ENCODE results near the gene SAMD4A.

SAMD4A gene

GRCh38 chr14:54653712-54654469 lies 87.0 kb downstream of the SAMD4A start:
- no peak for DNase-seq (ENCODE audit: low read depth in 2 of 2, low spot score in 1 of 2)

DNA sequence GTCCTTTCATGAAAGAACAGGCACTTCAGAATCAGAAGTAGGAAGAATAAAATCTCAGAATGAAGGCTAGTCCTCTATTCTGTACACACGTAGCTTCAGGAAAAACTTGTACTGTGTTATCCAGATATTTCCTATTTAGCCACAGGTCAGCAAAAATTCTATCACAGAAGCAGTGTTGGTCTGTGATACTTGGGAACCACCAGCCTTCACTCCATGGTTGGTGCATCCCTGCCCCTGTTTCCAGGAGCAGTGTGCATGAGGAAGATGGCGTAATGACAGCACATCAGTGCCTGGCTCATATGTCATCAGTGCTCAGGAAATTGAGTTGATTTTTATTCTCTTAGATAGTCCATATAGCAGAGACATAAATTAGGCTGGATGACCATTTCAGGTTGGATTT lies 87.7 kb downstream of the SAMD4A start:
- no peak for DNase-seq (ENCODE audit: low read depth in 2 of 2, low spot score in 1 of 2)

DNA sequence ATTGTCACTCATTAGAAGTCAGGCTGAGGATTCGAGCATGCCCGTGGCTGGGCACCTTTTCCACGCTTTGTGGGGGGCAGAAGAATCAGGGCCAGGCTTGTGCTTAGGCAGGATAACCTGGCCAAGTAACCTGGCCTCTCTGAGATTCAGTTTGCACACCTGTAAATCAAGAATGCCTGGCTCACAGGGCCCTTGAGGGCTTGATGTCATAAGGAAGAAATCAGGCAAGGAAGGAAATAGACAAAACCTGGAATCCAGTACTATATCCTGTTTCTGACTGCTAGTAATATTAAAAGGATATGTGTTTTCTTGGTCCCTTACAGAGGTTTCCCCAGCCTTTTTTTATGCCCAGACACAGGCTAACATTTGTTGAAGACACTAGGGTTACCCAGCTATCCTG lies 91.9 kb downstream of the SAMD4A start:
- DNase-seq (ENCODE audit: low read depth in 2 of 2, low spot score in 1 of 2) = no peak

- no peak for DNase-seq (ENCODE audit: low read depth in 2 of 2, low spot score in 1 of 2)
Measured at GRCh38 chr14:54659365-54659764, 92.4 kb downstream of the SAMD4A start.

DNA sequence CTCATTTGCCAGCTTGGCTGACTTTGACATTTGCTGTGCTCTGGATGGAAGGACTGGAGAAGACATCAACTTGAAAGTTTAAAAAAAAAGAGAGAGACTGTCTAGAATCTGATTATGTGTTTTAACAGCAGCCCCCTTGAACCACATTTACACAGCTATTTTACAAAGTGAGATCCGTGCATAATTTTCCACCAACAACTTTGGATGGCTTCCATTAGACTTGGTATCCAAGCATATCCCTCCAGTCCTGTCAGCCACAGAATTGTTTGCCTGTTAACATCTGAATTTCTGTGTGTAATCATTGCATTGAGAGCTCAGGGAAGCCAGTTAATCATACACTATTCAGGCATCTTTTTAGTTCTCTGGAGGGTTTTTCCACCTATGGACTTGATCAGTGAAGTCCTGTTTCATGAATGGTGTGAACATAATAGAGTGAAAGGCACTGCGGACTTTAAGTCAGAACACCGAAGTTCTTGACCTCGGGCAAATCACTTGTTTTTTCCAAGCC lies 93.7 kb downstream of the SAMD4A start:
- no peak for DNase-seq (ENCODE audit: low read depth in 2 of 2, low spot score in 1 of 2)

- no peak for DNase-seq (ENCODE audit: low read depth in 2 of 2, low spot score in 1 of 2)
Measured at GRCh38 chr14:54662491-54663133, 95.7 kb downstream of the SAMD4A start.

- no peak for DNase-seq (ENCODE audit: low read depth in 2 of 2, low spot score in 1 of 2)
Measured at GRCh38 chr14:54664961-54665360, 98.0 kb downstream of the SAMD4A start.

DNA sequence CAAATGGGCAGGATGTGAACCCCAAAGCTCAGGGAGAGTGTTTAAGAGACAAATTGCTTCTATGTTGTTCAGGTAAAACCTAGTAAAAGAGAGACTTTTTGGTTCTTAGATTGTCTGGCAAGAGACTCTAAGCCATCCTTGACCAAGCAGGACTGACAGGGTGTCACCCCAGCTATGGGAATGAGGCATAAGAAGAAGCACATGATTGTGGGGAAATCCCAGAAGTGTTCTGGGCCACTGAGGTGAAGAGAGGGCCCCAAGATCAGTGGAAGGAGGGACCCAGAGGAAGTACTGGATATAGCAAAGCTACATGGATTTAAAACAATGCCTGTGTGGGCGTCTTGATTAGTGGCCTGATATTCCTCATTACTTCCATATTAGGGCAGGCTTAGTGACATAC lies 99.0 kb downstream of the SAMD4A start:
- DNase-seq (ENCODE audit: low read depth in 2 of 2, low spot score in 1 of 2) = no peak

- no peak for DNase-seq (ENCODE audit: low read depth in 2 of 2, low spot score in 1 of 2)
Measured at GRCh38 chr14:54667026-54667744, 100.3 kb downstream of the SAMD4A start.

DNA sequence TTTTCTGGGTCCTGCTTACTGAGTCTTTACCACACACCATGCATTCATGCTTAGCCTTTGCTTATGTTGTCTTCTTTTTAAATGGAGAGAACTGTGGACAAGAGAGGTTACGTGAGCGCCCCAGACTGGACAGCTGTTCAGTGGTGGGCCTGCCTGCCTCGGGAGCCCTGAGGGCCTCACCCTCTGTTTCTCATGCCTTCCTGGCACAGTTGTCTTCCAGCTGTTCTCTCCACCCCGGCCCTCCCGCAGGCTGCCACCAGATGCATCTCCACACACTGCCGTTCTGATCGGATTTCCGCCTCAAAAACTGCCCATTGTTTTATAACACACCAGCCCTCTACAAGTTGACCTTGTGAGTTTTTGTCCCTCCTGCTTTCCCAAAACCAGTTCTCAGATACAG lies 100.8 kb downstream of the SAMD4A start:
- no peak for DNase-seq (ENCODE audit: low read depth in 2 of 2, low spot score in 1 of 2)

DNA sequence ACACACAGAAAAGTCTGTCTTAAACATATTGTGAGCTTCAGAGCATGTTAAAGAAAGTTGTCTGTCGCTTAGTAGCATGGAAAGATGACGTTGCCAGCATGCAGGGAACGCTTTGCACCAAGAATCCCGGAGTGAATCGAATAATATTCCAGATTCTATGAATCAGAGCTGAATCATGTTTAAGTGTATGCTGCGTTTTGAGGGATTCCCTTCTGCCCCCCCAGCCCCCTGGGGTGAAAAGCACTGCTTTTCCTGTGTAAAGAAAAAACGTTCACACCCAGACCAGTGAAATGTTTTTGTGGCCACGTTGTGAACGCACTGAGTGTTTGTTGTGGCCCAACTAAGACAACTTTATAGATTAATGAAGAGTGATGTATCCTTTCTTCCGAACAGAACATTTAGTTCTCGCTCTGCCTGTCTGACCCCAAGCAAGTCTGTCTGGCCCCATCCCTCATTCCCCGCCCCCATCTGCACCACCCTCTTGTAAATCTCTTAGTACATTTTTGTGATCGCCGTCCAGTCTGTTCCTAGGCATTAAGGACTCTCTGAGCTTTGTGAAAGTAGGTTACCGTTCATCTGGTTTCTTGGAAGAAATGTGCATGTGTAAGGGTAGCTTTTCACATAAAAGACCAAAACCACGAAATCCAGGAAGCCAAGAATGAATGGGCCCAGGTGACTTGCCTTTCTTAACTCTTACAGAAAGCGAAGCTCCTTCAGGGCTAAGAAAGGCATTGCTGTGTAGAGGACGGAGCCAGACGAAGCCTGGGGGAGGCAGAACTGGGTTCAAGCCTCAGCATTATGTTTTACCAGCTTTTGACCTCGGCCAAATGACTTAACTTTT lies 103.0 kb downstream of the SAMD4A start:
- DNase-seq (ENCODE audit: low read depth in 2 of 2, low spot score in 1 of 2) = peak in 1 of 2 donors; percentile 8

DNA sequence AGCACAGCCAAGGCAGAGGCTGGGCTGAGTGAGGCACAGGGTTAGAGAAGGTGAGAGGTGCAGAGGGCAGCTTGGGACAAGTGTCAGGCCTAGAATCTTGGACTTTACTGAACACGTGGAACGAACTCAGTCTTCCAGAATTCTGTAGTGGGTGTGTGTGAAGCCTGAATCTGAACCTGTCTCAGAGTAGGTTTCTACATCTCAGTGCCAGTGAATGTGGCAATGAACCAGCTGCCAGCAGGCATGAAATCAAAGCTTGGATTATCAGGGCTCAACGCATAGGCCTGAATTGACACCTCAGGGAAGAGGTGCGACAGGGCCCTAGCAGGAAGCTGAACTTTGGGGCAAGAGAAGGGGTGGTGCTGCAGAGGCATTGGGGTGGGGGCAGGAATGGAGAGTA lies 104.6 kb downstream of the SAMD4A start:
- DNase-seq (ENCODE audit: low read depth in 2 of 2, low spot score in 1 of 2) = no peak

GRCh38 chr14:54672181-54672580 lies 105.3 kb downstream of the SAMD4A start:
- no peak for DNase-seq (ENCODE audit: low read depth in 2 of 2, low spot score in 1 of 2)

DNA sequence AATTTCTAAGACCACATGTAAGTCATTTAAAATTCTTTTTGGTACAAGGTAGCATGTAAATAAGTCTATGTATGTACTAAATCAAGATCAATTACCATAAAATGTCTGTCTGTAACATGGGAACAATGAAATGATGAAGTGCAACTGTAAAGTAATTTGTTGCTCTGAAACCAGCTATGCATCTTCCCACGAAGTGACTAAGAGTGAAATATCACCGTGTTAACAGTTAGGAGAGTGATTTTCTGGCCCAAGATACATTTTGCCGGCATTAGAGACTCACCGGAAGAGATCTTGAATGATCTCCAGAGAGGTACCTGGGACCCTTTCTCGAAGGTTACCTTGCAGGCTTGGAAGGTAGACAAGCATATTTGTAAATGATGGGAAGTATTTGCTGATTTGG lies 105.8 kb downstream of the SAMD4A start:
- DNase-seq (ENCODE audit: low read depth in 2 of 2, low spot score in 1 of 2) = no peak

DNA sequence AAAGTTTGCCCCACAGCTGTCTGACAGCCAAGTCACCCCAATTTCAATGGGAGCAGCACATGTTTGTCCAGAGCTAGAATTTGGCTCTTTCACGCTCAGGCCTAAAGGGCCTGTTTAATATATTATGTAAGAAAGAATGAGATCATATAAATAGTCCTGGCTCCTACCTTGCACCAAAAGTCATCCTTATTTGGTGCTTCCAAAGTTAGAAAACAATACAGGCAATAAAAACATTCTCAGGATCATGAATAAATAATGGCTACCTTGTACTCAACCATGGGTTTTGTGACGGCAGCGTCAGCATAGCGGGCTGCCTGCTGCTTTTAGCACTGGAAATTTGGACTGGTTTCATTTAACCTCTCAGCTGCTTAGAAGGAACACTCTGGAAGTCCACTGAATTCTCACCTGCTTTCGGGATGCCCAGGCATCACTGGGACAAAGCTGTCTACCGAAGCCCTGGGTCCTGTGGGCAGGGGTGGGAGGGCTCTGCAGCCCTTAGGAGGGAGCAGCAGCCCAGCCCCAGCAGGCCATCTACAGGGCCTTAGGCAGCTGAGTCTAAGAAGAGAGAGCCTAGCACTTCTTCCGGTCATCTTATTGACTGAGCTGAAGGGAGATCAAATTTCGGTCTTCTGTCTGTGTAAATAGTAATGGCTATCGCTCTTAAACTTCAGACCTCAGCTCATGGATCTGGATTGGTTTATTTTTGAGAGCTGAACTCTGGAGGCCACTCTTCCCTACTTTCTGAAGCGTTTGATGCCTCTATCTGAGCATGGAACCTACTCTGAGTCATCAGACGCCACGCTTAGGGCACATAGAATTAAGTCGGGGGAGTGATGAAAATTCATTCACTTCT lies 106.5 kb downstream of the SAMD4A start:
- no peak for DNase-seq (ENCODE audit: low read depth in 2 of 2, low spot score in 1 of 2)

DNA sequence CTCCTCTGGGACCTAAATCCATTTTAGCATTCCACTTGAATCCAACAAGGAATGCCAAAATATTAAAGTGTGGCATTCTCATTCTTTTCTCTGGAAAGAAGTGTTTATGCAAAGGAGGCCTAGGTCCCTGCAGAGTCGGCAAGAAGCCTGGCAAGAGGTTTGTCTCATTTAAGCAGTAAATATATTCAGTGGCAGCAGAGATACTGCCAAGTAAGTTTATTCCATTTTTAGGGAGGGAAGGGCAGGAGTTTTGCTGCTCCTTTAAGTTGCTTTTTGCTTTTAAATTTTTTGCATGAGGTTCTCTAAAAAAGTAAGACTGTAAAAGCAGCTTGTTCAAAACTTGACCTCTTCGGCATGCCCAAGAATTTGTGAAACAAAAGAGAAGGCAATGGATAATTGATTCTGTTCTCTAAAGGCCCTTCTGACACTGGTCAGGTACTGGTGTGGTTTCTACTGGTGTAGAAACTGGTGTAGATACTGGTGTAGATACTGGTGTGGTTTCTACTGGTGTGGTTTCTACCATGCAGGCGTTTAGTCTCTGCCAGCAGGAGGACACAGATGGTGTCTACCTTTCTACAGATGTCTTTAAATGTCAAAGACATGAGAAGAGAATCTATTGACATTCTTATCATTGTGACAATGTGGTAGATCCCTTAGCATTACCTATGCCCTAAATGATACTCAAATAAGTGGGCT lies 107.3 kb downstream of the SAMD4A start:
- no peak for DNase-seq (ENCODE audit: low read depth in 2 of 2, low spot score in 1 of 2)

DNA sequence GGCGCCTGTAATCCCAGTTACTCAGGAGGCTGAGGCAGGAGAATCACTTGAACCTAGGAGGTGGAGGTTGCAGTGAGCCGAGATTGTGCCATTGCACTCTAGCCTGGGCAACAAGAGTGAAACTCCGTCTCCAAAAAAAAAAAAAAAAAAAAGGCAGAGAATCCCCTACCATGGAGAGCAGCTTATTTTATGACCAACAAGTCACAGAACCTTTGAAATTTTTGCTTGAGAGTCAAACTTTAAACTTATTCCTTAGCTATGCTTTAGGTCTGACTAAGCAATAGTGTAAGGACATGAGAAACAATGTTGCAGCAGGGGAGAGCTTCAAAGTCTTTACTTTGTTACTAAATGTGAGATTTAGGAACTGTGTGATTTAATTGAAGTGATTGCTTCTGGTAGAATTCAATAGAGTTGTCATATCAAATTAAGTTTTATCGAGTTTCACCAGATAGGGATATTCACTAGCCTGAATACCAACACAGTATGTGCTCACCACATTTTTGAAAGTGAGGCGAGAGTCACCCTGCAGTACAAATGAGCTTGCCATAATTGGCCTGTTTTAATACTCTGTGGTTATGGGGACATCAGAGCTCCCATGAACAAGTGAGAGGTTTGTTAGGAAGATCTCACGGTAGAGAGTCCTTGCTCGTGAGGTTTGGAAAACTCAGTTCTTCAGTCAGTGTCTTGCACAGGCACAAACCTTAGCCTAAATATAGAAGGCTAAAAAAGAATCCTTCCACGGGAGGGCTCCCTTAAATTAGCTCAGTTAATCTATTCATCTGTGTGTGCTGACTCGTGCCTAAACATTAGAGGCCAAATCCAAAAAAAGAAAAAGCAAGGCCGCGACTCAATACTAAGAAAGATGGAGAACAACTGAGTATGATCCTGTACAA lies 108.6 kb downstream of the SAMD4A start:
- DNase-seq (ENCODE audit: low read depth in 2 of 2, low spot score in 1 of 2) = no peak

DNA sequence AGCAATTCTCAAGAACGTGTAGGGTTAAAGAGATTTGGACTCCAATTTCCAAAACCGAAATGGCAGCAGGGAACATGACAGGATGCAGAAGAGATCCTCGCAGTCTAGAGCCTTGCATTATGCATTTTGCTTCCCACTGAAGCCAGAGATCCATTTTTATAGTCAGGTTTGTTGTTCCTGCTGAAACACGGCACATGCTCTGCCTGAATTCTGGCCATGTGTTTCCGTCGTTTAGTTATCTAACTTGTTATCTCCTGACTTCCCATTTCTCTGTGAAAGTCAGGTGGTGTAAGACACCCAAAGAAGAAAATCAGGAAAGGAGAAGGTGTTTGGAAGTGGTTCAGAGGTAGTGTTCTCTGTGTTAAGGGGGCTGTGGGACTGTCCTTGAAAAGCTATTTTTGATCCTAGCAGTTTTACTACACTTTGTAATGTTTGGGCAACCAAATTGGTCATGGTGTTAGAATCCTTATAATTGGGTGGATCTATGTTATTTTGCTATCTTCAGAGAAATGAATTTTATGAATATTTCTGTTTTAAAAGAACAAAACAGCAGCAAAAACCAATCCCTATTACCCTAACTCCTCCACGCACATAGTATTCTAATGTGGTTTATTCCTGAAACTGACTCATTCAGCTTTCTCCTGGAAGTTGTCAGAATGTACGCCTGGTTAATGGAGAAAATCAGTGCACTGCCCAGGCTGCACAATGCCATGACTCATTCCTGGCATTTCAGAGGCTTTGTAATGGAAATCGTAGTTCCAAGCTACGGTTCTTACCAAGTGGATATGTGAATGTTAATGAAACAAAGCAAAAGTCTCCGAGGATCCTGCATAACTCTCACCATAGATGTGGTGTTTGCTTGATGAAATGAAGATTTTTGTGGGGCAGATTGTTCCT lies 110.1 kb downstream of the SAMD4A start:
- DNase-seq (ENCODE audit: low read depth in 2 of 2, low spot score in 1 of 2) = no peak

All from stimulated activated CD8-positive, alpha-beta memory T cell treated with anti-CD3 and anti-CD28 coated beads, Interleukin-4, amount 100 ng/mL, for 1 hour (primary cell).